ENCODE results near the gene MSN.
A peak's percentile ranks its signal among the peaks of the same experiment; 100 is the strongest.

The MSN gene

GRCh38 chrX:65688403-65688871 lies 21.0 kb downstream of the MSN start:
- no peak for TF ChIP-seq EZH2 (optimal IDR thresholded peaks at IDR 0.05; ENCODE audit: low read depth, low read length)
- no peak for TF ChIP-seq CTCF (IDR thresholded peaks at IDR 0.05; ENCODE audit: low read length)
- TF ChIP-seq EZH2phosphoT487 (IDR thresholded peaks at IDR 0.05; ENCODE audit: low read length) = no peak
- Histone ChIP-seq H3K4me1 (ENCODE audit: low read length) (peaks cover 44% of the 10 kb centered on the region), H3K4me2 (ENCODE audit: low read depth, low read length) (0 out of 2 replicates have a peak overlapping the region, but pooled peaks have one; percentile 2), H3K79me2 (ENCODE audit: low read length) (peaks cover 98% of the 10 kb centered on the region), H3K27me3 (replicated peaks; ENCODE audit: insufficient read depth, low read length) (no peaks in the 10 kb centered on the region), H3K9me2 (replicated peaks; ENCODE audit: insufficient read depth, low read length) (no peaks in the 10 kb centered on the region), H3K9ac (ENCODE audit: low read length) (no peak overlapping the region), H3K9me3 (replicated peaks; ENCODE audit: insufficient read depth, low read length) (no peaks in the 10 kb centered on the region), H3K27ac (ENCODE audit: low read length) (peak overlapping the region; percentile 48; the same call in 1 of the 2 replicates), H2AFZ (ENCODE audit: low read length) (no peak overlapping the region), H3K4me3 (ENCODE audit: low read length) (no peak overlapping the region), H3F3A (ENCODE audit: insufficient read depth, low read length) (peaks cover 6% of the 10 kb centered on the region; the same call in 1 of the 2 replicates), H4K20me1 (ENCODE audit: insufficient read depth, low read length) (no peaks in the 10 kb centered on the region; the same call in 1 of the 2 replicates), H3K36me3 (replicated peaks; ENCODE audit: insufficient read depth, low read length) (no peaks in the 10 kb centered on the region)
- peak; percentile 85 for DNase-seq

- Histone ChIP-seq H4K20me1 (ENCODE audit: insufficient read depth, low read length) (no peaks in the 10 kb centered on the region; the same call in 1 of the 2 replicates), H3K9me3 (replicated peaks; ENCODE audit: insufficient read depth, low read length) (no peaks in the 10 kb centered on the region), H2AFZ (ENCODE audit: low read length) (no peak overlapping the region), H3F3A (ENCODE audit: insufficient read depth, low read length) (peaks cover 6% of the 10 kb centered on the region; the same call in 1 of the 2 replicates), H3K4me3 (ENCODE audit: low read length) (no peak overlapping the region), H3K9me2 (replicated peaks; ENCODE audit: insufficient read depth, low read length) (no peaks in the 10 kb centered on the region), H3K27me3 (replicated peaks; ENCODE audit: insufficient read depth, low read length) (no peaks in the 10 kb centered on the region), H3K36me3 (replicated peaks; ENCODE audit: insufficient read depth, low read length) (no peaks in the 10 kb centered on the region), H3K79me2 (ENCODE audit: low read length) (peaks cover 98% of the 10 kb centered on the region), H3K4me1 (ENCODE audit: low read length) (peaks cover 44% of the 10 kb centered on the region), H3K4me2 (ENCODE audit: low read depth, low read length) (no peak overlapping the region), H3K27ac (ENCODE audit: low read length) (no peak overlapping the region), H3K9ac (ENCODE audit: low read length) (no peak overlapping the region)
- TF ChIP-seq CTCF (IDR thresholded peaks at IDR 0.05; ENCODE audit: low read length) (no peak), EZH2 (optimal IDR thresholded peaks at IDR 0.05; ENCODE audit: low read depth, low read length) (no peak), EZH2phosphoT487 (IDR thresholded peaks at IDR 0.05; ENCODE audit: low read length) (no peak)
- DNase-seq = no peak
Observed at GRCh38 chrX:65689377-65689776, 21.9 kb downstream of the MSN start.

- H2AFZ ChIP-seq (ENCODE audit: low read length) = no peak overlapping the region
- no peaks in the 10 kb centered on the region for H3K9me2 ChIP-seq (replicated peaks; ENCODE audit: insufficient read depth, low read length)
- H3K9ac ChIP-seq (ENCODE audit: low read length) = no peak overlapping the region
- no peak for DNase-seq
- H3F3A ChIP-seq (ENCODE audit: insufficient read depth, low read length) = peaks cover 10% of the 10 kb centered on the region; the same call in 1 of the 2 replicates
- peaks cover 98% of the 10 kb centered on the region for H3K79me2 ChIP-seq (ENCODE audit: low read length)
- TF ChIP-seq EZH2phosphoT487 (IDR thresholded peaks at IDR 0.05; ENCODE audit: low read length) (no peak), CTCF (IDR thresholded peaks at IDR 0.05; ENCODE audit: low read length) (no peak), EZH2 (optimal IDR thresholded peaks at IDR 0.05; ENCODE audit: low read depth, low read length) (no peak)
- H3K9me3 ChIP-seq (replicated peaks; ENCODE audit: insufficient read depth, low read length) = no peaks in the 10 kb centered on the region
- no peak overlapping the region for H3K27ac ChIP-seq (ENCODE audit: low read length)
- H4K20me1 ChIP-seq (ENCODE audit: insufficient read depth, low read length) = no peaks in the 10 kb centered on the region
- no peak overlapping the region for H3K4me3 ChIP-seq (ENCODE audit: low read length)
- H3K4me2 ChIP-seq (ENCODE audit: low read depth, low read length) = no peak overlapping the region
- peaks cover 49% of the 10 kb centered on the region for H3K4me1 ChIP-seq (ENCODE audit: low read length)
- H3K27me3 ChIP-seq (replicated peaks; ENCODE audit: insufficient read depth, low read length) = no peaks in the 10 kb centered on the region
- no peaks in the 10 kb centered on the region for H3K36me3 ChIP-seq (replicated peaks; ENCODE audit: insufficient read depth, low read length)
Observed at GRCh38 chrX:65690057-65690855, 22.8 kb downstream of the MSN start.

Measured in MM.1S (cell line).